Vagina (tissue), 2 donors: ENCODE measurements around the gene ALKBH5. TPM values are rescaled to one million over a fixed set of nuclear protein-coding genes. Genes with fewer than 3 reads are reported as not detected.

ENCODE experiments used
- DNase-seq, 2 donors: peaks; one replicate each; pipeline ENCODE4 v3.0.0-alpha.2; 2017; ENCODE audit errors: extremely low spot score in 2 of 2
- H3K27ac ChIP-seq: fragments of 200-600 bp; sonication (generic); one replicate; pipeline ENCODE4 v1.5.1; 2019
- H3K27me3 ChIP-seq: fragments of 200-600 bp; sonication (generic); one replicate; pipeline ENCODE4 v1.5.1; 2019
- H3K36me3 ChIP-seq, 2 donors: fragments of 200-600 bp; sonication (generic); one replicate each; pipeline ENCODE4 v1.5.1; 2017 to 2019
- H3K4me1 ChIP-seq: fragments of 200-600 bp; sonication (generic); one replicate; pipeline ENCODE4 v1.5.1; 2019
- H3K4me3 ChIP-seq, 2 donors: fragments of 200-600 bp; sonication (generic); 1 replicate in 1 of 2; 2 replicates in 1 of 2; pipeline ENCODE4 v1.5.1; 2016 to 2019
- H3K9me3 ChIP-seq: fragments of 200-600 bp; sonication (generic); one replicate; pipeline ENCODE4 v1.5.1; 2019
- POLR2A ChIP-seq, 2 donors: fragments of 450-650 bp; IDR thresholded peaks; one replicate each; pipeline ENCODE4 v1.6.1; 2017; ENCODE audit warnings: antibody characterized with exemption in 2 of 2, mild to moderate bottlenecking in 2 of 2, moderate library complexity in 2 of 2
- POLR2AphosphoS5 ChIP-seq, 2 donors: sonication (generic); formaldehyde crosslinking; IDR thresholded peaks; one replicate each; pipeline ENCODE4 v1.9.0; 2017; ENCODE audit warnings: antibody characterized with exemption in 2 of 2, mild to moderate bottlenecking in 2 of 2, low read depth in 1 of 2; ENCODE audit not compliant: insufficient read depth in 1 of 2
- intact Hi-C: fragments of 100-400 bp; cut with DNase I; formaldehyde crosslinking; loops from one replicate; pipeline ENCODE4 v1.15.1; 2023
- total RNA-seq: library from RNA; depleted of rRNA; stranded (reverse); fragments of >200 nt; gene quantifications from one replicate; pipeline ENCODE4 v1.2.3, GENCODE V29; 2016
- TF ChIP-seq, protein P1 (sequence below), 3 experiments: fragments of 450-650 bp in 2 of 3; fragments of 200-600 bp in 1 of 3; sonication (generic) in 1 of 3; IDR thresholded peaks; one replicate each; pipeline ENCODE4 v1.5.1; 2017 to 2019; ENCODE audit warnings: antibody characterized with exemption in 3 of 3, mild to moderate bottlenecking in 2 of 3, moderate library complexity in 2 of 3

The ALKBH5 gene
- total RNA-seq, 1 donor from 2014 or later: 77.3 TPM

DNA sequence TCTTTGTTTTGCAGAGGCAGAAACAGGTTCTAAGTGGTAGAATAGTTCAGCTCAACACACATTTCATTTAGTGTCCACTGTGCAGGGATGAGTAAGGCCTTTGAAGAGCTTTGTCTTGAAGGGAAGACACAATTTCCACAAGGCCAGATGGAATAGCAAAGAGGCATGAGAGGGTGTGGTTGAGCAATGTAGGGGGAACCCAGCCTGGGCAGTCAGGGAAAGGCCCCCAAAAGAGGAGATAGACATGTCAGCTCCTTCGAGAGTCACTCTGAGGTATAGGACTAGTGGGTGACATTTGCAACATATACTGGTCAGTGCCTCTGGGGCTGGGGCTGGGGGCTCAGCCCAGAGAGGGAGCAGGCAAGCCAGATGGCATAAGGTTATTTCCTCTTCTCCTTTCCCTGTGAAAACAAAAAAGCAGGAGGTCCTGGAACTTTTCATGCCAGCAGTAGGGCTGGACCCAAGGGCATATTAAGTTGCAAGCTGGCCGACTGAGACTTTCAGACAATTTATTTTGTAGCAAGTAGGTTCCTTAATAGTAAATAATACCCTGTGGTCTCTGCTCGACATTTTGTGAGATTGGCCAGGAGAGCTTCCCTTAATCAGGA is 7.1 kb downstream of the ALKBH5 start:
- no peak for DNase-seq
- peaks cover 0 to 23% of the 10 kb centered on the region in 2 donors for H3K36me3 ChIP-seq
- peak overlapping the region in 1 of 2 donors; percentile 26 for H3K4me3 ChIP-seq
- H3K27me3 ChIP-seq: no peaks in the 10 kb centered on the region
- H3K9me3 ChIP-seq: no peaks in the 10 kb centered on the region
- H3K4me1 ChIP-seq: peaks cover 98% of the 10 kb centered on the region
- intact Hi-C loops: no loop called here
- TF ChIP-seq POLR2A (IDR thresholded peaks at IDR 0.05): no peak
- TF ChIP-seq, protein P1, sequence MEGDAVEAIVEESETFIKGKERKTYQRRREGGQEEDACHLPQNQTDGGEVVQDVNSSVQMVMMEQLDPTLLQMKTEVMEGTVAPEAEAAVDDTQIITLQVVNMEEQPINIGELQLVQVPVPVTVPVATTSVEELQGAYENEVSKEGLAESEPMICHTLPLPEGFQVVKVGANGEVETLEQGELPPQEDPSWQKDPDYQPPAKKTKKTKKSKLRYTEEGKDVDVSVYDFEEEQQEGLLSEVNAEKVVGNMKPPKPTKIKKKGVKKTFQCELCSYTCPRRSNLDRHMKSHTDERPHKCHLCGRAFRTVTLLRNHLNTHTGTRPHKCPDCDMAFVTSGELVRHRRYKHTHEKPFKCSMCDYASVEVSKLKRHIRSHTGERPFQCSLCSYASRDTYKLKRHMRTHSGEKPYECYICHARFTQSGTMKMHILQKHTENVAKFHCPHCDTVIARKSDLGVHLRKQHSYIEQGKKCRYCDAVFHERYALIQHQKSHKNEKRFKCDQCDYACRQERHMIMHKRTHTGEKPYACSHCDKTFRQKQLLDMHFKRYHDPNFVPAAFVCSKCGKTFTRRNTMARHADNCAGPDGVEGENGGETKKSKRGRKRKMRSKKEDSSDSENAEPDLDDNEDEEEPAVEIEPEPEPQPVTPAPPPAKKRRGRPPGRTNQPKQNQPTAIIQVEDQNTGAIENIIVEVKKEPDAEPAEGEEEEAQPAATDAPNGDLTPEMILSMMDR (IDR thresholded peaks at IDR 0.05): no peak
- H3K27ac ChIP-seq: peak overlapping the region; percentile 52

DNA sequence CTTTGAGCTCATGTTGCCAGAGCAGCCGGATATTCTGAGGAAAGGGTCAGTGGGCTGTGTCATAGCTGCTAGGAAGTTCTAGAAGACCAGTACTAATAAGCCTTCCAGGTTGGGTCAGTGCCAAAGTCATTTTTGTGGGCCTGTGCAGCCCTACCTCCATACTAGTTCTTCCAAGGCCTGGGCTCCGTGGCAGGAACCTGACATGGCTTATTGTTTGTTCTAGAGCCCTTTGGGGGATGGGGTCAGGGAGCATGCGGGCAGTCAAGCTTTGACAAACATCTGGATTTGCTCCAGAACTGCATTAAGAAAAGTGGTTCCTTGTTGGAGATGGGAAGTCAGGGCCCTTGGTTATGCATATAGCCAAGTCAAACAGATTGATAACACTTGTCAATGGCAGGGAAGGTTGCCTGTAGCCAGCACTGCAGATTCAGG is 7.6 kb downstream of the ALKBH5 start:
- DNase-seq: no peak
- Histone ChIP-seq H3K4me3 (peak overlapping the region in 1 of 2 donors; percentile 26), H3K27me3 (no peaks in the 10 kb centered on the region), H3K4me1 (peaks cover 92% of the 10 kb centered on the region), H3K36me3 (peaks cover 0 to 28% of the 10 kb centered on the region in 2 donors), H3K9me3 (no peaks in the 10 kb centered on the region), H3K27ac (peak overlapping the region; percentile 10)
- intact Hi-C loops: no loop called here
- TF ChIP-seq POLR2A (IDR thresholded peaks at IDR 0.05): no peak
- TF ChIP-seq, protein P1 (IDR thresholded peaks at IDR 0.05): no peak
- no peak for TF ChIP-seq POLR2AphosphoS5 (IDR thresholded peaks at IDR 0.05; ENCODE audit: insufficient read depth in 1 of 2, low read depth in 1 of 2)

DNA sequence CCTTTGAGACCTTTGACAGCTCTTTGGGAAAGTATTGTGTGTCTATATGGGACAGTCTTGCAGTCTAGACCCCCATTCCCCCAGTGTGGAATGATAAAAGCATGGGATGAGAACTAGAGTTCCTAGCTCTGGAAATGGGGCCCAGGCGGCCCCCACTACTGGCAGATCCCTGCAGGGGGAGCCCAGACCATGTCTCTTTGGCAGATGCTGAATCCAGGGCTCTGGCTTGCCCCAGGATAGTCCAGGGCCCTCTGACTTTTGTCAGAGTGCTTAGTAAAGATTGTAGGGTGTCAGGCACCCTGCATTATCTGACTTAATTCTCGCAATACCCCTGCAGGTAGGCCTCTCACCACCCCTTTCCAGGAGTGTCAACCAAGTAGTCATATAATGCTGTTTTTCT is 8.3 kb downstream of the ALKBH5 start:
- H3K36me3 ChIP-seq: peaks cover 0 to 36% of the 10 kb centered on the region in 2 donors
- no peaks in the 10 kb centered on the region for H3K27me3 ChIP-seq
- H3K4me3 ChIP-seq: no peak overlapping the region
- H3K27ac ChIP-seq: peak overlapping the region; percentile 10
- peaks cover 88% of the 10 kb centered on the region for H3K4me1 ChIP-seq
- no peak for TF ChIP-seq POLR2A (IDR thresholded peaks at IDR 0.05)
- TF ChIP-seq, protein P1 (IDR thresholded peaks at IDR 0.05): no peak
- TF ChIP-seq POLR2AphosphoS5 (IDR thresholded peaks at IDR 0.05; ENCODE audit: insufficient read depth in 1 of 2, low read depth in 1 of 2): no peak
- H3K9me3 ChIP-seq: no peaks in the 10 kb centered on the region
- DNase-seq: no peak
- intact Hi-C loops: no loop called here

DNA sequence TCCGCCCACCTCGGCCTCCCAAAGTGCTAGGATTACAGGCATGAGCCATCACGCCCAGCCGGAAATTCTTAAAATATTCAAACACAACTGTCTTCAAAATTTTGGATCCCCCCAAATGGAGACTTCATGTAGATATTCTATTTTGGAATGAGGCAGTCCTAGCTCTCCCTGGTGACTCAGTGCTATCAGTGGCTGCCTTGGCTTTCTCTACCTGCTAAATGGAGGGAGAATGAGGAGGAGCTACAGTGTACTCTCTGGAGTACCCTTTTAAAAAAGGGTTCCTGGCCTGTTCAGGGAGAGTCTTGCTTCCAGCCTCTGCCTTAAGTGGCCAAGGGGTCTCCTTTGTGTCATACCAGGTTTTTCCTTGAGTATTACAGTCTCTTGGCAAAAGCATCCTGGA is 10.8 kb downstream of the ALKBH5 start:
- intact Hi-C loops: no loop called here
- Histone ChIP-seq H3K4me1 (peaks cover 88% of the 10 kb centered on the region), H3K27me3 (no peaks in the 10 kb centered on the region), H3K4me3 (no peak overlapping the region), H3K27ac (no peak overlapping the region), H3K9me3 (no peaks in the 10 kb centered on the region), H3K36me3 (peaks cover 0 to 43% of the 10 kb centered on the region in 2 donors)
- TF ChIP-seq, protein P1 (IDR thresholded peaks at IDR 0.05): no peak
- TF ChIP-seq POLR2AphosphoS5 (IDR thresholded peaks at IDR 0.05; ENCODE audit: insufficient read depth in 1 of 2, low read depth in 1 of 2) (no peak), POLR2A (IDR thresholded peaks at IDR 0.05) (no peak)
- DNase-seq: no peak

DNA sequence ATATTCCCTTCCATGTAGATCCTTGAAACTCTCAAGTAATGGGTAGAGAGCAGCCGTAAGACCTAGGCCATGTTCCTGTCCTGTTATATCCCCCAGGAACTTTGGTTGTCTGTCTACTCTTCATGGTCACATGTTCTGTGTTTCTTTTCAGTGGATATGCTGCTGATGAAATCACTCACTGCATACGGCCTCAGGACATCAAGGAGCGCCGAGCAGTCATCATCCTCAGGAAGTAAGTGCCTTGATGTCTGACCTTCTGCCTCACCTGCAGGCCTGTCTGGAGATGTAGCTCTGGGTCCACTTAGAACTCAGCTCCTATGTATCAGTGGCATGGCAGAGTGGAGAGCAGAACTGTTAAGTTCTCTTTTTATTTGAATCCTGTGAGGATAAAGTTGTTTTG is 11.2 kb downstream of the ALKBH5 start:
- no peak for TF ChIP-seq POLR2A (IDR thresholded peaks at IDR 0.05)
- TF ChIP-seq, protein P1 (IDR thresholded peaks at IDR 0.05): no peak
- no peak for TF ChIP-seq POLR2AphosphoS5 (IDR thresholded peaks at IDR 0.05; ENCODE audit: insufficient read depth in 1 of 2, low read depth in 1 of 2)
- DNase-seq: no peak
- no peak overlapping the region for H3K27ac ChIP-seq
- H3K27me3 ChIP-seq: no peaks in the 10 kb centered on the region
- peaks cover 87% of the 10 kb centered on the region for H3K4me1 ChIP-seq
- H3K9me3 ChIP-seq: no peaks in the 10 kb centered on the region
- peaks cover 0 to 43% of the 10 kb centered on the region in 2 donors for H3K36me3 ChIP-seq
- intact Hi-C loops: no loop called here
- H3K4me3 ChIP-seq: no peak overlapping the region
